Vagina (tissue), 2 donors: ENCODE results near the gene CCPG1.

Experiments
- POLR2AphosphoS5 ChIP-seq, 2 donors: sonication (generic); formaldehyde crosslinking; IDR thresholded peaks; one replicate each; pipeline ENCODE4 v1.9.0; 2017; ENCODE audit warnings: antibody characterized with exemption in 2 of 2, mild to moderate bottlenecking in 2 of 2, low read depth in 1 of 2; ENCODE audit not compliant: insufficient read depth in 1 of 2
- TF ChIP-seq, protein P1 (sequence below), 3 experiments: fragments of 450-650 bp in 2 of 3; fragments of 200-600 bp in 1 of 3; sonication (generic) in 1 of 3; IDR thresholded peaks; one replicate each; pipeline ENCODE4 v1.5.1; 2017 to 2019; ENCODE audit warnings: antibody characterized with exemption in 3 of 3, mild to moderate bottlenecking in 2 of 3, moderate library complexity in 2 of 3

DNA sequence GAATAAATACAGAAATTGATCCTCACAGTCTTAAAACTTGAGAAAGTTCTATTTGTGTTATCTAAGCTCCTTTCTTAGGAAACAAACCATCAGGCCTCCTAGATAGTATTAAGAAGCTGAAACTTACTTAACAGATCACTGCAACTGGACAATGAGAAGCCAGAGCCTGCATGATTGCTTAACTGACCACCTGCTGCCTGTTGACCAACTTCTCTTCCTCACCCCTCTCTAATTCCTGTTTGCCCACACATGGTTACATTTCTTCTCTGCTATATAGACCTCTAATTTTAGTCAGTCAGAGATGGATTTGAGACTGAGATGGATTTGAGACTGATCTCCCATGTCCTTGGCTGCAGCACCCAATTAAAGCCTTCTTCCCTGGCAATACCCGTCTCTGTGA, 13.5 kb downstream of the CCPG1 start:
- no peak for TF ChIP-seq POLR2AphosphoS5 (IDR thresholded peaks at IDR 0.05; ENCODE audit: insufficient read depth in 1 of 2, low read depth in 1 of 2)
- TF ChIP-seq, protein P1, sequence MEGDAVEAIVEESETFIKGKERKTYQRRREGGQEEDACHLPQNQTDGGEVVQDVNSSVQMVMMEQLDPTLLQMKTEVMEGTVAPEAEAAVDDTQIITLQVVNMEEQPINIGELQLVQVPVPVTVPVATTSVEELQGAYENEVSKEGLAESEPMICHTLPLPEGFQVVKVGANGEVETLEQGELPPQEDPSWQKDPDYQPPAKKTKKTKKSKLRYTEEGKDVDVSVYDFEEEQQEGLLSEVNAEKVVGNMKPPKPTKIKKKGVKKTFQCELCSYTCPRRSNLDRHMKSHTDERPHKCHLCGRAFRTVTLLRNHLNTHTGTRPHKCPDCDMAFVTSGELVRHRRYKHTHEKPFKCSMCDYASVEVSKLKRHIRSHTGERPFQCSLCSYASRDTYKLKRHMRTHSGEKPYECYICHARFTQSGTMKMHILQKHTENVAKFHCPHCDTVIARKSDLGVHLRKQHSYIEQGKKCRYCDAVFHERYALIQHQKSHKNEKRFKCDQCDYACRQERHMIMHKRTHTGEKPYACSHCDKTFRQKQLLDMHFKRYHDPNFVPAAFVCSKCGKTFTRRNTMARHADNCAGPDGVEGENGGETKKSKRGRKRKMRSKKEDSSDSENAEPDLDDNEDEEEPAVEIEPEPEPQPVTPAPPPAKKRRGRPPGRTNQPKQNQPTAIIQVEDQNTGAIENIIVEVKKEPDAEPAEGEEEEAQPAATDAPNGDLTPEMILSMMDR (IDR thresholded peaks at IDR 0.05) = no peak
